Stimulated activated CD4-positive, alpha-beta T cell treated with anti-CD3 and anti-CD28 coated beads, Interleukin-15, amount 100 ng/mL, for 24 hours (primary cell): ENCODE data around the gene PRICKLE1.

Experiments used
- DNase-seq: peaks from one replicate; pipeline ENCODE4 v3.0.0-alpha.2; 2020

PRICKLE1 gene

DNA sequence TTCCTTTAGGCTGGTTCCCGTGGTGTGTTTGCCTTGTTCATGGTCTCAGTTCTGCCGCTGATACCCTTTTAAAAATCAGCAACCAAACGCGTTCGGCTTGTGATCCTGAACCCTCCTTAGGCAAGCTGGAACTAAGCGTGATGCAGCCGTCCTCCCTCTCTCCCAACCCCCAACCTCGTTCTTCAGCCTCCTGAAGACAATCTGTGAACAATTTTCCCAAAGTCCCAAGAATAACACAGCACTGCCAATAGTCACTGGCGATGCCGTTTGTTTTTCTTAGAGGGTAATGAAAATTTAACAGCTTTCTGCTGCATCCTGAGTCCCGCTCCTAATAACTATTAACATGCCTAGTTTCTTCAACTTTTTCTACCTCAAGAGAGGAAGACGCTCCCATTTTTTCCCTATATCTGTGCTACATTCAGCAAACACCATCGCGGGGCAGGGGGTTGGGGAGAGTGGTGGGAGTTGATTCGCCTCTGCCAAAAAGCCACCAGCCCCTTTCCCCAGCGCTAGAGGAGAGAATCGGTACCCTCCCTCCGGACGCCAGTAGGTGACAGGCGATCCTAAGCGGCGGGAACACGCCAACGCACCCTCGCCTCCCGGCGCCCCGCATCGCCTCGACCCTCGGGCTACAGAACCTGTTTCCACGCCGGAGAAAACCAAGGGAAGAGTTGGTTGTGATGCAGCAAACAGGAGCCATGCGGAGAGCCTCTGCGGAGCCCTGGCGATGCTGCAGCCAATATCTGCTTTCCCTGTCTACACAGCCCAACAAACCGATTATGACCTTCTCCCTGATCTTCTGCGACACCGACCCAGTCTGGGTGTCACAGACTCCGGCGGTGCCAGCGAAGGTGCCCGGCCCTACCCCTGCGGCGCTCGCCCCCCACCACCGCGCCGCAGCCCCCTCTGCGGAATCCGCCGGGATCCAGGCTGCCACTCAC lies 752 bp downstream of the PRICKLE1 start:
- peak; percentile 34 for DNase-seq

DNA sequence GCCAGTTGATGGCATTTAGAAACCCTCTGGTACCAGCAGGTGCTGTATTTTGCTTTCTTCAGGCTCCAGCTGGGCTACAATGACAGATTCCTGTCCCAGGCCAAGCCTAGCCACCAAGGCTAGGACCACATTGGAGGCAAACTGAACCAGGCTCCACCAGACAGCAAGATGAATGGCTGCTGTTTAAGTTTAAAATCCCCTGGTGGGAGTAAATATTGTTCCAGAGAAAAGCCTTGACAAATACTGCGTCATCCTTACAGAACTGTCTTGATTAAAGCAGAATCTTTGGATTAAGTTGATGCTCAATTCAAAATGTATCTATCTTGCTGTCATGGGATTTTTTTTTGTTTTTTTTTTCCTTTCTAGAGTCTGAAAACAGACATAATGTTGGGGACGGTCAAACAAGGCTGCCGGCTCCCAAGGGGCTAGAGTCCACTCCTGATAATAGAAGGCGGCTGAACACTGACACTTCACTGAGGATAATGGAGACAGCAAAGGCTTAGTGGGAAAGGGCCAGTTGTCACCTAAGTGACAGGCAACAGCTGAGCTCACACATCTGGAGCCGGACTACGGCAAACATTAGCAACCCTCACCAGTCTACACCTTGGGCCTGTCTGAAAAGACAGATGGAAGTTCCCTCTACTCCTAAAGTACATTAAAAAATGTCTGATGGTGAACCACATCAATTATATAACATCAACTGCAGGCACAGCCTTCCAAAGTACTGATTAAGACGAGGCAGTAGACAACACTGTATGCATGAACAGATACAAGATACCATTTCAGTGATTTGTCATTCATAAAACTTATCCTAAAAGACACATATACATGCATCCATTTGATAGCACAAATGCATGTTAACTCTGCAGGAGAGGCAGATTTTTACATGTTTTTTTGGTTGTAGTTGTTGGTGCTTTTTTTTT lies 1.7 kb downstream of the PRICKLE1 start:
- no peak for DNase-seq

DNA sequence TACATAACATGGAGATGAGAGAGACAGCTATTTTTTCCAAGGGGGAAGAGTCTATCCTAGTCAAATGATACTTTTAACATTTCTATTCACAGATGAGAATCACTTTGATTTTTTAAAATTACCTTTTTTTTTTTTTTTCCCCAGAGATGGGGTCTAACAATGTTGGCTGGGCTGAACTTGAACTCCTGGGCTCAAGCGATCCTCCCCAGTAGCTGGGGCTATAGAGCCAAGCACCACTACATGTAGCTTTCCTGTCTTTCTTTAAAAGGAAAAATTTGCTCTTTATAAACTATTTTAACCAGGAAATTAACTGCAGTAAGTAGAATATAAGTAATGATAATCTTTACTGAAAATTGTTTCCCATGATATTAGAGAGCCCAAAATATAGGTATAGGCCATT lies 3.3 kb downstream of the PRICKLE1 start:
- DNase-seq: no peak

DNA sequence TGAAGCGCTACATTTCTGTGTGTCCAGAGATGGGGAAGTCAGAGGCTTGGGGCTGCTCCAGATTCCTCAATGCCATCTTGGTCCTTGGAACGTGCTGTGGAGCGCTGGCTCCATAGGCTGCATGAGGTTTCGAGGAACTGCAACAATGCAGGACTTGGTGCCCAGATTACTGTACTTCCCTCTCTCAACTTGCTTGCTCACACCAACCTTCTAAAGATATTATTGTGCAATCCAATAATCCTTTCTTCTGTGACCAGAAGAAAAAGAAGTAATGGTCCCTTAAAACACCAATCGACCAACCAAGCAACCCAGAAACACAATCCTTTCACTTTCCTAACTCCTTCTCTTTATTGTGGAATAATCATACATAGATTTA lies 3.7 kb downstream of the PRICKLE1 start:
- no peak for DNase-seq

DNA sequence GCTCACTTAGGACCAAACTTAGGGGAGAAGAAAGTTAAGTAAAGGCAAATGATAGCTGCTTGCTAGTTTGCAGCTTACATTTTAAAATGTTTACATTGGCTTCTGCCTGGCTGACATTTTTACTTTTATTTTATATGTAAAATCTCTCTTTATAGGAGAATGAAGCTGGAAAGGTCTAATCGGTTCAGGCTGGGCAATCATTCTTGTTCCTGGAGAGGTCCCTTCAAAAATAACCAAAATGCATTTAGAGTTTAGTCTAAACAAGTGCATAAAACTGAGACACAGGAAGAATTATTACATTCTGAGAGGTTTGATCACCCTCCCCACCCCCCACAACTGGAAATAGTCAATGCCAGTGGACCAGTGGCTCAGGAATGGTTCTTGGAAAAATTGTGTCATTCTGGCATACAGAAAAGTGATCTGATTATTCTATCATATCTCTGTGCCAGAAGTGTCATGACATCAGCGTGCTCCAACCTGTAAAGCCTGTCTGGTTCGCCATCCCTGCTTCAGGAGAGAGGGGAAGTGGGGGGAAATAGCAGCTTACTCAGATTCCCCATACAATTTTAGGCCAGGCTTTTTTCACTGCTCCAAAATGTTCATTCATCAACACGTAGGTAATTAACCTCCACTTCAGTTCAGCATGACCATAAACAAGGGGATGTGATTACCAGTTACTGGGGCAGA lies 4.2 kb downstream of the PRICKLE1 start:
- no peak for DNase-seq

DNA sequence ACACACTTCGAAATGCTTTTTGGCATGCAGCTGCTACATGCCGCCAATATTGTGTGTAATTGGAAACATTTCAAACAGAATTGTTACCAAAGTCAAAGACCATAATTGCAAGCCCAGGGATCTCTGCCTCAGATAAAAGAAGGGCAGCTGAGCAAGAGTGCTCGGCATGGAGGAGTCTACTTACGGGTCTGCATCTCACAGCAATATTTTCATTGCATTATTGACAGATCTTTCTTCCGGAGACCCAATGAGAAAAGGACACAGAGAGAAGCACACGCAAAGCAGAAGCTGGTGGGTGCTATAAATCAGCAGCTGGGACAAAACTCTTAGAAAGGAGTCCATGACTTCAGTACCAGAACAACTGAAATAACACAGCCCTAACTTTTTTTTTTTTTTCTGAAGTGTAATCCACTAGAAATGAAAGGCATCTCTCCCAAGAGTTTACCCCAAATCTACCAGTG lies 4.9 kb downstream of the PRICKLE1 start:
- no peak for DNase-seq

DNA sequence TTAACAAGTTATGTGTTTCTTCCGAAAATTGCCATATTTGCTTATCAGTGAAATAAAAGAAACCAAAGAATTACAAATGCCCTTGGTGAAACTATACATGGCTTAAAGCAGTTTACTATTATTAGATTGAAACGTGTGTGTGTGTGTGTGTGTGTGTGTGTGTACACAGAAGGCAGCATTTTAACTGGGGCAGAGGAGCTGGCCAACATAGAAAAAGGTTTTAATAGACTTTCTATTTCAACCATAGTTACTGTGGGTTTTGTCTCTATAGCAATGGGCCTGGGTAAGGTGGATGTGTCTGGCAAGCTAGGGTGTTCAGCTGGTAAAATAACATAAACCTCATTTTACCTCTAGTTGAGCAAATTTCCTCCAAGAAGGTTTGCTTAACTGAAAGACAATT lies 6.5 kb downstream of the PRICKLE1 start:
- DNase-seq: no peak

DNA sequence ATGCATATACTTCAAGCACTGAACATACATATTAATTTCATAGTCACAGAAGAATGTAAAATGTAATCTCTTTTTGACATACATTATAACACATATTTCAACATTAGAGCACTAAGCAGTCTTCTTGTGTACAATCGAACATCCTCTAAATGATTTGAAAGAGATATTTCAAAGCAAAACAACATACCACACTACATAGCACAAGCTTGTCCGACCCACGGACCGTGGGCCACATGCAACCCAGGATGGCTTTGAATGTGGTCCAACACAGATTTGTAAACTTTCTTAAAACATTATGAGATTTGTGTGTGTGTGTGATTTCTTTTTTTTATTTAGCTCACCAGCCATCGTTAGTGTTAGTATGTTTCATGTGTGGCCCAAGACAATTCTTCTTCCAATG lies 7.0 kb downstream of the PRICKLE1 start:
- no peak for DNase-seq

DNA sequence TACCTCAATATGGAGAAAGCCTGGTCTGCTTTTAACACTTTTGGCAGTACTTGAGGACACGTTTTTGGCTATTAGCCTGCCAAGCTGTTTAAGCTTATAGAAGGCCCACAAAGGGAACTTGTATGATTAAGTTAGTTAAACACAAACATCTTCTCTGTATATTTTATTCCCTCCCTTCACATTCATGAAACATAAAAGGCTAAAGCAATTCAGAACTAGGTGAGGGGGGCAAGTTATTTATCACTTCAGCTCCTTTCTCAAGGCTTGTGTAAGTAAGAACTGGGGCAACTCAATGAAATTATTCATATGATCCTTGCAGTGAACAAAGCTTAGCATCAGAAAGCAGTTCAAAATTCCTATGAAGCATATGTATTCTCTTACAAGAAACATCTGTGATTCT lies 7.5 kb downstream of the PRICKLE1 start:
- no peak for DNase-seq

DNA sequence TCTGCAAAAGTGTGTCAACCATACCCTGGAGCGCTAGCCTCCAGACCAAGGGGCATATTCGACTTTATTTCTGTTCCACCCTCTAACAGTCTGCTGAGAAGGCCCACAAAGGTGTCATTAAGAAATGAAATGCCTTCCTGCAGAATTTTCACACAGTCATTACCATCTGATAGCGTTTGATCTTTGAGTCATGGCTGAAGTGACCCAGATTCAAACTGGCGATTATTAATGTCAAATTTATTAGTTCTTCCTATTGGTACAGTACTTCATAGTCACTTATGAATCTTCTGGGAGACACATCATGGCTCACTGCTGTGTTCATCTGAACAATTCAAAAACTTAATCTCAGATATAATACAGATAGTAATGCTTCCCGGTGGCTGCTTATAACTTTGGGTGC lies 13.2 kb downstream of the PRICKLE1 start:
- no peak for DNase-seq

DNA sequence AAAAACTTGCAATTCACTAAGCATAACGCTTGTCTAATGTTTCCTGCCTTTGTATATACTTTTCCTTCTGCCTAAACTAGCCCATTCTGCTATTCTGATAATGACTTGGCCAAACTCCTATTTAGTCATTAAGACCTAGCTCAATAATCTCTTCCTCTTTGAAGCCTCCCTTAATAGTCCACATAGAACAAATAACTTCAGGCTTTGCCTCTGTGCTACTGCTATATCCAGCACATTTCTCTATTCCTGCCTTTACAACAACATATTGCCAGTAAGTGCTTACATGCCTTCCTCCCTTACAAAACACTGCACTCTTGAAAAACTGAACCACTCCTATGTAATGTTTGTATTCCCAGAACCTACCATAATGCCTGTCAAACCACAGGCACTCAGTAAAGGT lies 13.8 kb downstream of the PRICKLE1 start:
- no peak for DNase-seq

DNA sequence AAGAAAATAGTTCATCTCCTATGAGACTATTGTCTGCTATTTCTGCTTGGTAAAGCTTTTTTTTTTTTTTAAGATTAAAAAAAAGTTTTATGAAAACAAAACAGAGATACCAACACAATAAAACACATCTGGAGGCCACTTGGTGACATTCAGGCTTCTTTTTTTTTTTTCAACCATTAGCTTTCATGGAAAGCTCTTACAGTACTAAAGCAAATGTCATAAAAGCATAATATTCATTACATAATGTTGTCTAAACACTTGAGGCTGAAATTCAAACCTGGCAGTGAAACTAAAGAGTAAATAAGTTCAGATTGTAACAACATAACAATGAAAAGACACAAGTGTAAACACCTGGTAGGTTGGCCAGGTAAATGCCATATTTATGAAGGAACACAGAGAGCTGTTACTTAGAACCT lies 14.7 kb downstream of the PRICKLE1 start:
- no peak for DNase-seq

DNA sequence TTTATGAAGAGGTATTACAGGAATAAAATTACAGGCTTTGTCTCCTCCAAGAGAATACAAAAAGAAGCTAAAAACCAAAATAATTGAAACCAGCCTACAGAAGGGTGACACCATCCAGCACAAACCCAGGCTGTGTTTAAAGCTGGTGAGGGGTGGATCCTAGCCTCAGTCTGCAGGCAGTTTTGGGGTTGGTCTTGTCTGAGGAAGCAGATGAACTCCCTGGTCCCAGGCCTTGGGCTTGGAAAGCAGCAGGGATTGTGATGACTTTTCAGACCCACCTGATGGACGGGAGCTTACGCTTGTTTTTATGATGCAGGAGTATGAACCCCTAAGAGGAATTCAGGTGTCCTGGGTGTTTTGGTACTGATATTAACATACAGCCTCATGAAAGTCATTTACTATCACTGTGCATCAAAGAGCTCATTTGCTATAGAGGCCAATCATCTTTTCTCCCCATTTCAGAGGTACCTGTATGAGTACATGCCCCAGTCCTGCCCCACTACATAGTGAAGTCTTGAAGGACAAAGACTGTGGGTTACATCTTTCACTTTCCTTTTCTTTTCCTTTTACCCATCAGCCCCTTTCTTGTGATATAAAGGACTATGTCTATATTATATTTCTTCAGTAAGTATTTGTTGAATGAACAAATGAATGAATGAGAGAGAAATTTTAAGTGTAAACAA lies 18.1 kb downstream of the PRICKLE1 start:
- no peak for DNase-seq

DNA sequence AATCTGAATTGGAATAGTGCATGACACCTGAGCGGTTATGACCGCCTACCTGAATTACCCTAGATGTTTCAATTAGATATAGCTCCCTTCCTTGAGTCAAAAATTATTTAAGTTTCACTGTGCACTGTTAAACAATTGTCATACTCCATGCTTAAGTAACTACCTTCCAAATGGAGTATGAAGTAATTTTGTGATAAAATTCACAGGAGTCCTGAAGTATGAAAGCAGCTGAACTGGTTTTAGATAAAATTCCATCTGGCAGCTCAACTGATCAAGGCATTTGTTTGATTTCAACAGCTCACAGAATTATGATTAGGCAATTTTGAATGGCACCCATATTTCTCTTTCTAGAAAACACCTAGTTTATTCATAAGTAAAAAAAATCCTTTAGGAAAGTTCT lies 19.5 kb downstream of the PRICKLE1 start:
- no peak for DNase-seq

DNA sequence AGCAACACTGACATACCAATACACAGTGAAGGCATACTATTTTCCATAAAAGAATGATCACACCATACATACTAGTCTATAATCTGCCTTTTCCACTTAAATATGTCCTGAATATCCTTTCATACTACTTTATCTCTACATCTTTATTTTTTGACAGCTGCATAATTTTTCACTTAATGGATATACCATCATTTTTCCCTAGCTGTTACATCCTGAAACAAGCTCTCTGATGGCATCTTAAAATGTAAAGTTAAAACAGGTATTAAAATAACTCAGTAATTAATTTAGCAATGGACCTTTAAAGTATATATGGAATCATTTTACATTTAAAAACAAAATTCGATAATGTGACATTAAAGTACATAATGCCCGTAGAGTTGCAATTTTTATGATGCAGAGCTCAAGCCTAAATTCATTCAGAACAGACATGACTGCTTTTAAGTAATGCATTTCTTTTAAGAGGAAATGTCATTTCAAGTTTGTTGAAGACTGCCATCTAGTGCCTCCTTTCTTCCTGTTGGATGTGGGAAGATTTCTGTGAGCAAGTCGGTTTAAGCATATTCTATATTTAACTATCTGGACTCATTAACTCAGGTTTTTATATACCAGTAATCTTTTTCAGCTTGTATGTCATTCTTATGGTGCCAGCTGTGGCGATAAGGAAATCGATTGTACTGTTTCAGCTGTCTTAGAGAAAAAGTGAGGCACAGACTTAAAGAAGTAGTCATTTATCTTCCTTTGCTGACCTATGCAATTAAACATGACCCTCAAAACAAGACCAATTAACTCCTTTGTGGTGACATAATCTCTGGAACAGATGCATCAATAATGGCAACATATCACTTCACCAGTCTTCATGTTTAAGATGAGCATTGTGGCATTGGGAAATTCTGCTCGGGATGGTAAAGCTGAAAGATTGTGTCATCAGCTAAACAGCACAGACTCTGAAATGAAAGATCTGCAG lies 20.3 kb downstream of the PRICKLE1 start:
- no peak for DNase-seq

DNA sequence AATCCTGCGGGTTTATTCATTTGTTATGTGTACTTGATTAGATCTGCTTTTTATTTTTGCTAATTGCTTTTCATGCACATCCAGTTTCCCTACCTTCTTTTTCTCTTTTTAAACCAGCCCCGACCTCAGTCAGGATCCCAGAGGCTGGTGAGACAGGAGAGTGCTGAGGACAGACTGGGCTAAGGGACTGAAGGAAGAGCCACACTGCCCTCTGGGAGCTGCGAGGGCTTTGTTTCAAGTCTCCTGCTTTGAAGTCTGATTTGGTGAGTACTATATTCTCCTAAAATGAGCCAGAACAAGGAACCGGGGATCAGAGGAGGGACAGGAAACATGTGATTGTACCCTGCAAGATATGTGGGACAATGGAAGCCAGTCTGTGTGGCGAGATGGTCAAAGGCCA lies 23.9 kb downstream of the PRICKLE1 start:
- DNase-seq: no peak

DNA sequence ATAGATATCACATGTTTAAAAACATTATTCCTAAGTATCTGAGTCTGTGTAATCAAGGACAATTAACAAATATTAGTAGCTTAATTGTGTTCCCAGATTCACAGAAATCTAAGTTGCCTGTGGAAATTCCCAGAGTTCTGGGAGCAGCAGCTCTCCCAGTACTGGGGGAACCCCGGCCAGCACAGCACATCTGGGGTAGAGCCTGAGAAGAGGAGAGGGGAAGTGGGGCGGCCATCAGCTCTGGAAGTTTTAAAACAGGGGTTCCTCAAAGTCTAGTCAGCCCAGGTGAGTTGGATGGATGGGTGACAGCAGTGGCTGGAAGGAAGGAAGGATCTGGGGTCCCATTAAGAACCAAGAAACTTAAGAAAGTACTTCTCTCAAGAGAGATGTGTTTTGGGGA lies 24.6 kb downstream of the PRICKLE1 start:
- DNase-seq: no peak

DNA sequence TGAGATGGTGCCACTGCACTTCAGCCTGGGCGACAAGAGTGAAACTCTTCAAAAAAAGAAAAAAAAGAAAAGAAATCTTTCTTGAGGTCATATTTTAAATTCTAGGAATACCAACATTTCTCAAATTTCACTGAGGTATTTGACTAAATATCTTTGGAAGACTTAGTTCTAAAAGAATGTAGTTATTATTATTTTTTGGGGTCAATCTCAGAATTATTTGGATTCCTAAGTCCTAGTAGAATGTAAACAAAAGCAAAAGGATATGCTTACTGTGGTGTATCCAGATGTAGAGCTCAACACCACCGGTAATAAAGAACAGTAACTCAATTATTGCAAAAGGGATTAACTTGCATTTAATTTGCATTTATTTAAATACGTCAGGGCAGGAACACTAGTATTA lies 25.0 kb downstream of the PRICKLE1 start:
- DNase-seq: no peak

DNA sequence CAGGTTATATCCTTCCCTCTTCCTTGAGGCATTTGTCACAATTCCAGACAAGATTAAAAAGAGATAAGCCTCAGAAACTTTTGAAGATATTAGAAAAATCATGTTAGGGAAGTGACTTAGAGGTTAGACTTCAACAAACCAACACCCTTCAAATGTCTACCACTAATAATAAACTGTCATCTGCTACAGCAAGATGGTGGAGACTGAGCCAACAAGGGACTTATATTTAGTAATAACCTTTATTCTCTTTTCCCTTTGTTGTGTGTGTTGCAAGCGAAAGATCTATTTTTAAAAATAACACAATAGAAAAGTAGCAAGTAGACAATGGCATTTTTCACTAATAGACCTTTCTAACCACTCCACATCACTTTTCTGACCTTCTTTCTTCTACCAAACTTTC lies 28.6 kb downstream of the PRICKLE1 start:
- no peak for DNase-seq

DNA sequence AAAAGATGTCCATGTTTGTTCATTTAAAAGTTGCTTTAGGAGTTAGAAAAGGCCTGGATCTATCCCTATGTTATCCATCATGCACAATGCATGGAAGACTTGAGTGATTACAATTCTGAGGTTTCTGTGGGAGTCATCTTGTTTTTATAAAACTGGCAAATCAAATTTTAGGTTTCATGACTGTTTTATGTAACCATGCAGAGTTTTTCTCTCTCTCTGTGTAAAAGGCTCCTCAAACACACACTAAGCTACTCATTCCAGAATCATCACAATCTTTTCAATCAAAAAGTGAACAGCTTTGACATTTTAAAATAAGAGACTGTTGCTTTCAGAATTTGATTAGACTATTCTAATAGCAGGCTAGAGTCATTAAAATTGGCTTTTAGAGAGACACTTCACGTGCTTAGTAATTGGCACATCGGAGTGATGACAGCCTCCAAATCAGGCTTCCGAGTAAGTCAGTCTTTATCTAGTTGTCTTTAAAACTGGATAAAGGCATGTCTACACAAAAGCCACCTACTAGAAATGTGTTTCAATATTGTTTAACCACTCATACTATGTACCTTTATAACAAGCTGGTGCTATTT lies 31.9 kb downstream of the PRICKLE1 start:
- DNase-seq: no peak

DNA sequence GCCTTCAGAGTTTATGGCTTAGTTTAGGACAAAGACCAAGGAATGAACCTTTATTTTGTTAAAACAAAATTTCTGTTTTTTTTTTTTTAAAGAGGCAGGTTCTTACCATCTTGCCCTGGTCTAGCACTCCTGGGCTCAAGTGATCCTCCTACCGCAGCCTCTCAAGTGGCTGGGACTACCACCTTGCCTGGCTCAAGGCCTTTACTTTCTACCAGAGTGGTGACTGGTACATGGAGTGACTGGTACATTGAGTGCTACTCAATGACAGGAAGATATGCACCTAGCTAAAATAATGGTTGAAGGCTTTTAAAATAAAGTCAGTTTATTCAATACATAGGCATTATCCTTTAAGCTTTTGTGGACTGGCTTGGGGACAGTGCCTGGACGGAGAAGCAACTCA lies 32.6 kb downstream of the PRICKLE1 start:
- no peak for DNase-seq
